Esophagus mucosa (tissue), 1 donor: ENCODE measurements around the gene ADGRV1. TPM values are rescaled to one million over a fixed set of nuclear protein-coding genes. Genes with fewer than 3 reads are reported as not detected.

ENCODE experiments used
- ATAC-seq: fragments of 200-7000 bp; cut with Tn5 transposase; one replicate; pipeline ENCODE4 v1.9.1; 2020
- total RNA-seq: library from RNA; stranded (reverse); gene quantifications from one replicate; pipeline ENCODE4 v1.2.4, GENCODE V29; 2023
- donor health status: DM: yes; HTN: yes; CAD: no.

ADGRV1 gene
- total RNA-seq, 1 donor from 2014 or later: 3.7 TPM

- ATAC-seq: peak; percentile 82
These were observed 318.5 kb downstream of the ADGRV1 start for GRCh38 chr5:90877049-90877448.

GRCh38 chr5:90878081-90878480, 319.5 kb downstream of the ADGRV1 start:
- ATAC-seq: no peak

GRCh38 chr5:90878549-90879196, 320.1 kb downstream of the ADGRV1 start:
- ATAC-seq: peak; percentile 65

GRCh38 chr5:90881626-90882150, 323.1 kb downstream of the ADGRV1 start:
- peak; percentile 67 for ATAC-seq

- peak; percentile 74 for ATAC-seq
These were observed 323.9 kb downstream of the ADGRV1 start for GRCh38 chr5:90882448-90882847.

- no peak for ATAC-seq
These were observed 326.7 kb downstream of the ADGRV1 start for GRCh38 chr5:90885180-90885868.

GRCh38 chr5:90886381-90886780, 327.8 kb downstream of the ADGRV1 start:
- ATAC-seq: peak; percentile 55

- ATAC-seq: peak; percentile 95
These were observed 330.1 kb downstream of the ADGRV1 start for GRCh38 chr5:90888511-90889324.

- peak; percentile 61 for ATAC-seq
These were observed 330.7 kb downstream of the ADGRV1 start for GRCh38 chr5:90889325-90889600.

- ATAC-seq: no peak
These were observed 331.6 kb downstream of the ADGRV1 start for GRCh38 chr5:90890180-90890579.

- ATAC-seq: no peak
These were observed 336.3 kb downstream of the ADGRV1 start for GRCh38 chr5:90894866-90895420.

GRCh38 chr5:90897618-90898017, 339.0 kb downstream of the ADGRV1 start:
- no peak for ATAC-seq

- ATAC-seq: peak; percentile 85
These were observed 339.9 kb downstream of the ADGRV1 start for GRCh38 chr5:90898326-90899013.

- no peak for ATAC-seq
These were observed 340.5 kb downstream of the ADGRV1 start for GRCh38 chr5:90899014-90899604.

GRCh38 chr5:90901261-90901660, 342.7 kb downstream of the ADGRV1 start:
- ATAC-seq: no peak

GRCh38 chr5:90902170-90902569, 343.6 kb downstream of the ADGRV1 start:
- no peak for ATAC-seq

GRCh38 chr5:90902651-90903386, 344.2 kb downstream of the ADGRV1 start:
- ATAC-seq: no peak

GRCh38 chr5:90909101-90909503, 350.5 kb downstream of the ADGRV1 start:
- no peak for ATAC-seq

GRCh38 chr5:90909940-90910339, 351.3 kb downstream of the ADGRV1 start:
- ATAC-seq: no peak

- ATAC-seq: no peak
These were observed 352.6 kb downstream of the ADGRV1 start for GRCh38 chr5:90911169-90911568.

- no peak for ATAC-seq
These were observed 353.9 kb downstream of the ADGRV1 start for GRCh38 chr5:90912476-90912875.
